K562 (cell line): Measurements from ENCODE around the gene CDC42EP5. TPM values are rescaled to one million over a fixed set of nuclear protein-coding genes. Genes with fewer than 3 reads are reported as not detected.

Source experiments
- ARID3A ChIP-seq: IDR thresholded peaks from 2 replicates; pipeline ENCODE4 v1.6.1; 2012; ENCODE audit warnings: low read depth, low read length, improper control_type of control experiment, borderline replicate concordance
- BRF1 ChIP-seq: IDR thresholded peaks from 3 replicates; pipeline ENCODE4 v1.6.1; 2011; ENCODE audit warnings: borderline replicate concordance, mild to moderate bottlenecking; ENCODE audit not compliant: insufficient read length; ENCODE audit errors: extremely low read depth
- CBFB ChIP-seq: sonication (generic); formaldehyde crosslinking; IDR thresholded peaks from 2 replicates; pipeline ENCODE4 v1.4.0; 2020; ENCODE audit warnings: mild to moderate bottlenecking, missing genetic modification reagents
- ESRRA ChIP-seq: fragments of 450-650 bp; IDR thresholded peaks from 2 replicates; pipeline ENCODE4 v1.6.1; 2014; ENCODE audit warnings: low read depth, mild to moderate bottlenecking, moderate library complexity, borderline replicate concordance
- HNRNPLL ChIP-seq: fragments of 200-400 bp; formaldehyde crosslinking; IDR thresholded peaks from 2 replicates; pipeline ENCODE4 v1.6.1; 2017; ENCODE audit warnings: low read length, low read depth, mild to moderate bottlenecking; ENCODE audit not compliant: poor library complexity, severe bottlenecking
- JUN ChIP-seq, 2 experiments: sonication (generic) in 1 of 2; formaldehyde crosslinking in 1 of 2; IDR thresholded peaks; 2 replicates each; pipeline versions ENCODE4 v1.6.1 to v1.8.0; 2012 to 2022; ENCODE audit warnings: borderline replicate concordance in 2 of 2, mild to moderate bottlenecking in 2 of 2, improper control_type of control experiment in 1 of 2, low read depth in 1 of 2, low read length in 1 of 2, missing genetic modification reagents in 1 of 2
- JUND ChIP-seq, 2 experiments: IDR thresholded peaks; 2 replicates in 1 of 2; 3 replicates in 1 of 2; pipeline ENCODE4 v1.6.1; 2011; ENCODE audit warnings: borderline replicate concordance in 2 of 2, low read depth in 2 of 2, low read length in 2 of 2, improper control_type of control experiment in 1 of 2, missing biosample characterization in 1 of 2, missing genetic modification characterization in 1 of 2, missing genetic modification reagents in 1 of 2
- L3MBTL2 ChIP-seq: fragments of 450-650 bp; IDR thresholded peaks from 2 replicates; pipeline ENCODE4 v1.6.1; 2016; ENCODE audit warnings: mild to moderate bottlenecking, moderate library complexity
- NR2C2 ChIP-seq, 2 experiments: fragments of 200-800 bp in 1 of 2; sonication (Bioruptor generic) in 1 of 2; sonication (generic) in 1 of 2; formaldehyde crosslinking in 1 of 2; IDR thresholded peaks; 2 replicates each; pipeline versions ENCODE4 v1.6.1 to v1.8.0; 2016 to 2022; ENCODE audit warnings: mild to moderate bottlenecking in 1 of 2, missing compliant biosample characterization in 1 of 2, missing genetic modification characterization in 1 of 2, missing genetic modification reagents in 1 of 2
- RBM17 ChIP-seq: fragments of 200-400 bp; formaldehyde crosslinking; IDR thresholded peaks from 2 replicates; pipeline ENCODE4 v1.6.1; 2017; ENCODE audit warnings: low read depth, mild to moderate bottlenecking, low read length, borderline replicate concordance
- RNF2 ChIP-seq: sonication (generic); IDR thresholded peaks from 2 replicates; pipeline ENCODE4 v1.6.1; 2016
- TCF7 ChIP-seq: sonication (generic); IDR thresholded peaks from 2 replicates; pipeline ENCODE4 v1.6.1; 2016; ENCODE audit warnings: antibody characterized with exemption, borderline replicate concordance
- ZC3H4 ChIP-seq: sonication (generic); formaldehyde crosslinking; IDR thresholded peaks from 2 replicates; pipeline ENCODE4 v1.9.0; 2021; ENCODE audit warnings: missing genetic modification reagents, borderline replicate concordance
- ZKSCAN1 ChIP-seq: fragments of 150-350 bp; IDR thresholded peaks from 2 replicates; pipeline ENCODE4 v1.6.1; 2016; ENCODE audit warnings: low read depth, low read length
- ZNF398 ChIP-seq: fragments of 250-450 bp; sonication (Bioruptor Pico); IDR thresholded peaks from 2 replicates; pipeline ENCODE4 v1.8.0; 2021; ENCODE audit warnings: moderate library complexity, mild to moderate bottlenecking, inconsistent platforms
- ZNF589 ChIP-seq: fragments of 200-800 bp; sonication (Bioruptor generic); IDR thresholded peaks from 2 replicates; pipeline ENCODE4 v1.6.1; 2016; ENCODE audit warnings: low read depth, missing genetic modification characterization, missing compliant biosample characterization
- polyA plus RNA-seq, 8 experiments: library from polyadenylated mRNA; depleted of rRNA in 4 of 8; stranded (reverse) in 5 of 8; unstranded in 3 of 8; fragments of >200 nt; fragmentation: Nextera tagmentation in 2 of 8; fragmentation: Illumina TruSeq in 1 of 8; extraction: Ambion mirVana in 2 of 8; extraction: Trizol in 1 of 8; gene quantifications; 2 replicates each; pipeline versions ENCODE4 v1.2.1 to v1.2.3, GENCODE V29; 2011 to 2014; ENCODE audit warnings: inconsistent platforms in 1 of 8, missing spikeins in 1 of 8
- total RNA-seq, 7 experiments: library from RNA; depleted of rRNA in 6 of 7; stranded (reverse); fragments of >200 nt in 6 of 7; fragmentation: Illumina TruSeq in 2 of 7; extraction: Trizol in 2 of 7; gene quantifications; 2 replicates each; pipeline versions ENCODE4 v1.2.1 to v1.2.3, GENCODE V29; 2011 to 2021; ENCODE audit warnings: low replicate concordance in 1 of 7
- TF ChIP-seq, protein P1 (sequence below): fragments of 150-350 bp; IDR thresholded peaks from 2 replicates; pipeline ENCODE4 v1.6.1; 2014; ENCODE audit warnings: low read depth, mild to moderate bottlenecking, low read length, borderline replicate concordance

Gene CDC42EP5
- total and polyA plus RNA-seq, 9 of the 15 experiments (the other 6 are each of a cell fraction or from before 2014, with no cell fraction given): 0.15 to 0.38 TPM; not detected in 7

- no peak for TF ChIP-seq ARID3A
- TF ChIP-seq ZNF589 (CRISPR knock-in tag): 0 out of 2 replicates have a peak, but pooled peaks have one; percentile 50
- 0 out of 2 replicates have a peak, but pooled peaks have one; percentile 4 for TF ChIP-seq ZKSCAN1
- TF ChIP-seq, protein P1, sequence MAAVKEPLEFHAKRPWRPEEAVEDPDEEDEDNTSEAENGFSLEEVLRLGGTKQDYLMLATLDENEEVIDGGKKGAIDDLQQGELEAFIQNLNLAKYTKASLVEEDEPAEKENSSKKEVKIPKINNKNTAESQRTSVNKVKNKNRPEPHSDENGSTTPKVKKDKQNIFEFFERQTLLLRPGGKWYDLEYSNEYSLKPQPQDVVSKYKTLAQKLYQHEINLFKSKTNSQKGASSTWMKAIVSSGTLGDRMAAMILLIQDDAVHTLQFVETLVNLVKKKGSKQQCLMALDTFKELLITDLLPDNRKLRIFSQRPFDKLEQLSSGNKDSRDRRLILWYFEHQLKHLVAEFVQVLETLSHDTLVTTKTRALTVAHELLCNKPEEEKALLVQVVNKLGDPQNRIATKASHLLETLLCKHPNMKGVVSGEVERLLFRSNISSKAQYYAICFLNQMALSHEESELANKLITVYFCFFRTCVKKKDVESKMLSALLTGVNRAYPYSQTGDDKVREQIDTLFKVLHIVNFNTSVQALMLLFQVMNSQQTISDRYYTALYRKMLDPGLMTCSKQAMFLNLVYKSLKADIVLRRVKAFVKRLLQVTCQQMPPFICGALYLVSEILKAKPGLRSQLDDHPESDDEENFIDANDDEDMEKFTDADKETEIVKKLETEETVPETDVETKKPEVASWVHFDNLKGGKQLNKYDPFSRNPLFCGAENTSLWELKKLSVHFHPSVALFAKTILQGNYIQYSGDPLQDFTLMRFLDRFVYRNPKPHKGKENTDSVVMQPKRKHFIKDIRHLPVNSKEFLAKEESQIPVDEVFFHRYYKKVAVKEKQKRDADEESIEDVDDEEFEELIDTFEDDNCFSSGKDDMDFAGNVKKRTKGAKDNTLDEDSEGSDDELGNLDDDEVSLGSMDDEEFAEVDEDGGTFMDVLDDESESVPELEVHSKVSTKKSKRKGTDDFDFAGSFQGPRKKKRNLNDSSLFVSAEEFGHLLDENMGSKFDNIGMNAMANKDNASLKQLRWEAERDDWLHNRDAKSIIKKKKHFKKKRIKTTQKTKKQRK: peak; percentile 62; the same call in 1 of the 2 replicates
- TF ChIP-seq RBM17: no peak
- TF ChIP-seq NR2C2 (CRISPR knock-in tag; IDR thresholded peaks at IDR 0.05): peak; percentile 46; the same call in 1 of the 2 replicates
- peak; percentile 60; the same call in 1 of the 2 replicates for TF ChIP-seq NR2C2 (tag; IDR thresholded peaks at IDR 0.05)
- no peak for TF ChIP-seq ZNF398 (CRISPR knock-in tag)
- TF ChIP-seq CBFB (CRISPR knock-in tag): 0 out of 2 replicates have a peak, but pooled peaks have one; percentile 84
- no peak for TF ChIP-seq BRF1
- TF ChIP-seq TCF7: no peak
- TF ChIP-seq L3MBTL2: peak; percentile 99
- peak; percentile 34 for TF ChIP-seq HNRNPLL
- no peak for TF ChIP-seq ZC3H4 (CRISPR knock-in tag)
- peak; percentile 78 for TF ChIP-seq JUND (IDR thresholded peaks at IDR 0.05; ENCODE audit: borderline replicate concordance, low read depth, low read length)
- peak; percentile 53; the same call in 1 of the 3 replicates for TF ChIP-seq JUND (tag; IDR thresholded peaks at IDR 0.05; ENCODE audit: borderline replicate concordance, low read depth, low read length)
- 0 out of 2 replicates have a peak, but pooled peaks have one; percentile 45 for TF ChIP-seq JUN (IDR thresholded peaks at IDR 0.05; ENCODE audit: borderline replicate concordance, low read depth, low read length)
- TF ChIP-seq JUN (CRISPR knock-in tag; IDR thresholded peaks at IDR 0.05; ENCODE audit: borderline replicate concordance): 0 out of 2 replicates have a peak, but pooled peaks have one; percentile 93
- peak; percentile 80 for TF ChIP-seq ESRRA
- peak; percentile 65 for TF ChIP-seq RNF2
These were observed 24.1 kb downstream of the CDC42EP5 start, which contains the start of gene LENG8 (continued) for GRCh38 chr19:54448774-54449700.
